Gastrocnemius medialis (tissue), 4 donors: ENCODE results near the gene MAGEB17.

Experiments used
- POLR2A ChIP-seq, 2 donors: fragments of 450-650 bp; IDR thresholded peaks; one replicate each; pipeline ENCODE4 v1.6.1; 2017; ENCODE audit warnings: antibody characterized with exemption in 2 of 2, mild to moderate bottlenecking in 2 of 2, moderate library complexity in 2 of 2
- TF ChIP-seq, protein P1 (sequence below), 5 experiments: fragments of 450-650 bp in 3 of 5; fragments of 200-600 bp in 2 of 5; sonication (generic) in 2 of 5; IDR thresholded peaks in 4 of 5; conservative IDR thresholded peaks in 1 of 5; 1 replicate in 4 of 5; 2 replicates in 1 of 5; pipeline ENCODE4 v1.5.1; 2016 to 2019; ENCODE audit warnings: antibody characterized with exemption in 5 of 5, mild to moderate bottlenecking in 3 of 5, moderate library complexity in 3 of 5

GRCh38 chrX:16148896-16149295 is 18.4 kb upstream of the MAGEB17 start:
- TF ChIP-seq, protein P1, sequence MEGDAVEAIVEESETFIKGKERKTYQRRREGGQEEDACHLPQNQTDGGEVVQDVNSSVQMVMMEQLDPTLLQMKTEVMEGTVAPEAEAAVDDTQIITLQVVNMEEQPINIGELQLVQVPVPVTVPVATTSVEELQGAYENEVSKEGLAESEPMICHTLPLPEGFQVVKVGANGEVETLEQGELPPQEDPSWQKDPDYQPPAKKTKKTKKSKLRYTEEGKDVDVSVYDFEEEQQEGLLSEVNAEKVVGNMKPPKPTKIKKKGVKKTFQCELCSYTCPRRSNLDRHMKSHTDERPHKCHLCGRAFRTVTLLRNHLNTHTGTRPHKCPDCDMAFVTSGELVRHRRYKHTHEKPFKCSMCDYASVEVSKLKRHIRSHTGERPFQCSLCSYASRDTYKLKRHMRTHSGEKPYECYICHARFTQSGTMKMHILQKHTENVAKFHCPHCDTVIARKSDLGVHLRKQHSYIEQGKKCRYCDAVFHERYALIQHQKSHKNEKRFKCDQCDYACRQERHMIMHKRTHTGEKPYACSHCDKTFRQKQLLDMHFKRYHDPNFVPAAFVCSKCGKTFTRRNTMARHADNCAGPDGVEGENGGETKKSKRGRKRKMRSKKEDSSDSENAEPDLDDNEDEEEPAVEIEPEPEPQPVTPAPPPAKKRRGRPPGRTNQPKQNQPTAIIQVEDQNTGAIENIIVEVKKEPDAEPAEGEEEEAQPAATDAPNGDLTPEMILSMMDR (IDR thresholded peaks at IDR 0.05 in 4 of 5, conservative IDR thresholded peaks at IDR 0.05 in 1 of 5) = no peak
- TF ChIP-seq POLR2A (IDR thresholded peaks at IDR 0.05) = no peak
